Measurements from ENCODE around the gene TSC22D1.

TSC22D1 gene

GRCh38 chr13:44425815-44426078, 150.4 kb downstream of the TSC22D1 start:
- H3K27me3 ChIP-seq, result no peaks in the 10 kb centered on the region
- H3K4me3 ChIP-seq, result no peak overlapping the region
- peak overlapping the region; percentile 12 to 70 (median 47); a peak in 19 of 22 replicates for H3K4me2 ChIP-seq
- TF ChIP-seq Cebpa-rat (IDR thresholded peaks at IDR 0.05), result no peak
- 0 out of 22 replicates have a peak, but pooled peaks cover 0 to 3% (median 0%) of the 10 kb centered on the region in 11 experiments for H3K36me3 ChIP-seq
- no peak overlapping the region for H3K27ac ChIP-seq
- peaks cover 5 to 53% (median 37%) of the 10 kb centered on the region in 10 experiments; a peak in 15 of 20 replicates for H3K4me1 ChIP-seq
- H3K9me3 ChIP-seq (replicated peaks in 1 of 11), result peaks cover 0 to 12% (median 9%) of the 10 kb centered on the region in 11 experiments; a peak in 11 of 22 replicates
- no peak overlapping the region for H3K9ac ChIP-seq
- H4K20me1 ChIP-seq, result no peaks in the 10 kb centered on the region

DNA sequence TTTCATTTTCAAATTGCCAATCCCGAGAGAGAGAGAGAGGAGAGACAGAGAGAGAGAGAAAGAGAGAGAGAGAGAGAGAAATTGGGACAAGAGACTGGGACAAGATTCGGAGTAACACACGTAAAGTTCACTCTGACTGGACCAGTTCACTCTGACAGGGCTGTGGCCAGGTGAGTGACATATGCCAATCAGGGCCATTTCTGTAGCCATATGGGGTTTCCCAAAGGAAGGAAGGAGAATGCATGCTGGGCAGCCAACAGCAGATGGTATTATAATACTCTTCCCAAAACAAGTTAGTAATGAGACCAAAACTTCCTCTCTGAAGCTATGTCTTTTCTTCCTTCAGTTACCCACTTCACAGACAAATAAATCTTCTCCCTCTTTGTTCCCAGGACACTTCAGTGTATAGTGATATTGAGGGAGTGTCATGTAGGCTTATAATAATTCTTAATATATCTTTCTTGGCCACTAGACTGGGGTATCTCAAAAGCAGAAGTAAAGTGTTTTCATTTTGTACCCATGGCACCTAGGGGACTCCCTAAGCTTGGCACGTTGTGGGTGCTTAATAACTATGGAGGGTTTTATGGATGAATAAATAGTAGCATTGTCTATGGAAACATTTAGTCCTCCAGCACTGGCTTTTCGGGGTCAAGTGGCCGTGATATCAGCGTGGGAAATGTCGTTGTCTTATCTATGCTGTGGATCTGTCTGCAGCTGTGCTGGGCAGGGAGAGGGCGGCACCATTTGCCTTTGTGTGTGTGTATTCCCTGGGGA, 150.9 kb downstream of the TSC22D1 start:
- Histone ChIP-seq H3K9ac (no peak overlapping the region), H3K27ac (no peak overlapping the region), H3K36me3 (0 out of 22 replicates have a peak, but pooled peaks cover 0 to 3% (median 0%) of the 10 kb centered on the region in 11 experiments), H4K20me1 (no peaks in the 10 kb centered on the region), H3K4me1 (peaks cover 5 to 53% (median 37%) of the 10 kb centered on the region in 10 experiments; a peak in 15 of 20 replicates), H3K9me3 (replicated peaks in 1 of 11) (peaks cover 0 to 12% (median 9%) of the 10 kb centered on the region in 11 experiments; a peak in 11 of 22 replicates), H3K4me3 (no peak overlapping the region), H3K4me2 (peak overlapping the region; percentile 12 to 70 (median 47); a peak in 19 of 22 replicates), H3K27me3 (no peaks in the 10 kb centered on the region)
- no peak for TF ChIP-seq Cebpa-rat (IDR thresholded peaks at IDR 0.05)

DNA sequence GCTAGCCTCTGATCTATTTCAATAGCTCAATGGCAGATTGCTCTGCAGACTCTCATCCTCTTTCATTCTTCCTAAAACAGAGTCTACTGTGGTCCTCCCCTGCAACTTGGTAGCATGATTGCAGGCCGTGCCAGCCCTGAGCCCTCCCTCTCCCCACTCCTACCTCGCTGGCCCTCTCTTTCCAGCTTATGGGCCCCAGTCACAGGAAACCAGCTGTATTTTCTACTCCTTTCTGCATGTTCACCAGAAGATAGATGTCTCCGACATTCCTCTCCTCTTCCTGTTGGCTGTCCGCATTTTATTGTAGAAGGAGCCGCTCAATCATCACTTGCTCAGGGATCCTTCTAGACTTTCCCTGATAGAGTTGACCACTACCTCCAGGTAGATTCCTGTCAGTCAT, 152.3 kb downstream of the TSC22D1 start:
- no peak for TF ChIP-seq Cebpa-rat (IDR thresholded peaks at IDR 0.05)
- Histone ChIP-seq H3K4me2 (peak overlapping the region in 6 of 11 experiments; percentile 10 to 58 (median 52); a peak in 9 of 22 replicates), H3K9me3 (replicated peaks in 1 of 11) (peaks cover 0 to 12% (median 9%) of the 10 kb centered on the region in 11 experiments; a peak in 11 of 22 replicates), H3K27ac (no peak overlapping the region), H3K27me3 (no peaks in the 10 kb centered on the region), H3K4me3 (no peak overlapping the region), H3K4me1 (peaks cover 5 to 53% (median 37%) of the 10 kb centered on the region in 10 experiments; a peak in 15 of 20 replicates), H3K9ac (no peak overlapping the region), H4K20me1 (no peaks in the 10 kb centered on the region), H3K36me3 (0 out of 22 replicates have a peak, but pooled peaks cover 0 to 3% (median 0%) of the 10 kb centered on the region in 11 experiments)

DNA sequence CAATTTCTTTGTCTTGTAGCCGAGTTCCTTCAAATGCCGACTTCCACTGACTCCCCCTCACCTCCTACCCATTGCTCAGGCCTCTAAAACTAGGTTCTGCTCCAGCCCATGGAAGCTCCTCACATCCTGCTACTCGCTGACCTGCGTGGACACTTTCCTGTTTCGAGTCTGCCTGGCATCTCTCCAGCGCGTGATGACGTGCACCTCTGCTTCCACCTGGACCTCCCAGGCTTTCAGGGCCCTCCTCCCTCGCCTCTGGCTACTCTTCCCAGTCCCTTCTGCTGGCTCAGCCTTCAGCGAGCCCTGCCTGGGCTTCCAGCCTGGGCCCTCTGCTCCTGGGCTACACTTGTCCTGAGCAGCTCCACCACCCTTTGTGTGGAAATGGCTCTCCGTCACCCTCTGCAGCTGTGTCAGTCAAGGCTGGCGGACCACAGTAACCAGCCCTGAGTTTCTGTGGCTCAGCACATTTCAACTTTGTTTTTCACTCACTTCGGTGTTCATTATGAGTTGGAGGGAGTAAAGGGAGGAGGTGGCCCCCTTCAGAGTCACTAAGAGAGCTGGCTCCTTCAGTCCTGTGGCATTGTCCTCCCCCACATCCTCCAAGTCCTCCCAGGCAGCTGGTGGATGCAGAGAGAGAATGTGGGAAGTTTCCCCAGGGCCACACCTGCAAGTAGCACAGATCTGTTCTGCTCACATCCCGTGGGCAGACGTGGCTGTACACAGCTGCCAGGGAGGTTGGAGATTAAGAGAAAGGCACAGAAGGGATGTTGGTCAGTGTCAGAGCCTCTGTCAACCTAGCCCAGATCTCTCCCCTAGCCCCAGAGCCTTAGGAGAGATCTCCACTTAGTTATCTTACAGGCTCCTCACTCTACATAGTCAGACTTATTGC, 153.1 kb downstream of the TSC22D1 start:
- no peaks in the 10 kb centered on the region for H3K27me3 ChIP-seq
- H3K9ac ChIP-seq, result peak overlapping the region in 2 of 11 experiments; percentile 8 to 15; a peak in 1 of 22 replicates
- H3K4me1 ChIP-seq, result peaks cover 6 to 57% (median 40%) of the 10 kb centered on the region in 10 experiments; a peak in 17 of 20 replicates
- no peaks in the 10 kb centered on the region for H4K20me1 ChIP-seq
- H3K4me3 ChIP-seq, result no peak overlapping the region
- no peak for TF ChIP-seq Cebpa-rat (IDR thresholded peaks at IDR 0.05)
- peaks cover 0 to 10% (median 9%) of the 10 kb centered on the region in 11 experiments; a peak in 11 of 22 replicates for H3K9me3 ChIP-seq (replicated peaks in 1 of 11)
- H3K36me3 ChIP-seq, result 0 out of 22 replicates have a peak, but pooled peaks cover 0 to 3% (median 0%) of the 10 kb centered on the region in 11 experiments
- no peak overlapping the region for H3K27ac ChIP-seq
- H3K4me2 ChIP-seq, result peak overlapping the region in 8 of 11 experiments; percentile 10 to 58 (median 51); a peak in 14 of 22 replicates

- Histone ChIP-seq H3K9ac (no peak overlapping the region), H3K4me1 (peaks cover 9 to 64% (median 46%) of the 10 kb centered on the region in 10 experiments; a peak in 19 of 20 replicates), H3K27me3 (no peaks in the 10 kb centered on the region), H3K27ac (no peak overlapping the region), H4K20me1 (no peaks in the 10 kb centered on the region), H3K9me3 (replicated peaks in 1 of 11) (no peaks in the 10 kb centered on the region), H3K4me2 (peak overlapping the region in 4 of 11 experiments; percentile 37 to 53 (median 52); a peak in 5 of 22 replicates), H3K4me3 (no peak overlapping the region), H3K36me3 (no peaks in the 10 kb centered on the region)
- TF ChIP-seq Cebpa-rat (IDR thresholded peaks at IDR 0.05), result no peak
These were observed 154.1 kb downstream of the TSC22D1 start for GRCh38 chr13:44421853-44422525.

- no peaks in the 10 kb centered on the region for H4K20me1 ChIP-seq
- no peaks in the 10 kb centered on the region for H3K27me3 ChIP-seq
- peaks cover 23 to 62% (median 51%) of the 10 kb centered on the region in 10 experiments for H3K4me1 ChIP-seq
- TF ChIP-seq Cebpa-rat (IDR thresholded peaks at IDR 0.05), result no peak
- no peak overlapping the region for H3K4me2 ChIP-seq
- no peak overlapping the region for H3K27ac ChIP-seq
- H3K36me3 ChIP-seq, result no peaks in the 10 kb centered on the region
- no peak overlapping the region for H3K9ac ChIP-seq
- H3K4me3 ChIP-seq, result no peak overlapping the region
- H3K9me3 ChIP-seq (replicated peaks in 1 of 11), result peaks cover 0 to 7% (median 7%) of the 10 kb centered on the region in 11 experiments; a peak in 14 of 22 replicates
These were observed 155.5 kb downstream of the TSC22D1 start for GRCh38 chr13:44420376-44421220.

- Histone ChIP-seq H3K9me3 (replicated peaks in 1 of 11) (peaks cover 0 to 22% (median 9%) of the 10 kb centered on the region in 11 experiments; a peak in 15 of 22 replicates), H3K36me3 (no peaks in the 10 kb centered on the region), H3K4me2 (peak overlapping the region in 10 of 11 experiments; percentile 9 to 68 (median 36); a peak in 15 of 22 replicates), H3K27ac (no peak overlapping the region), H3K4me1 (peaks cover 21 to 35% (median 31%) of the 10 kb centered on the region in 10 experiments), H3K4me3 (no peak overlapping the region), H4K20me1 (no peaks in the 10 kb centered on the region), H3K27me3 (no peaks in the 10 kb centered on the region), H3K9ac (no peak overlapping the region)
- no peak for TF ChIP-seq Cebpa-rat (IDR thresholded peaks at IDR 0.05)
These were observed 158.3 kb downstream of the TSC22D1 start for GRCh38 chr13:44417876-44418275.

Data from BLaER1 treated with 17β-estradiol and CSF1 and Interleukin-3, amounts not matched to agents 10 nM and 100 nM (cell line).